Fibroblast of skin of abdomen (primary cell): ENCODE data around the gene PMF1. TPM values are rescaled to one million over a fixed set of nuclear protein-coding genes. Genes with fewer than 3 reads are reported as not detected.
A peak's percentile ranks its signal among the peaks of the same experiment; 100 is the strongest.
"Not testable (repeated sequence)": the region's sequence is repeated elsewhere in the genome, so short reads cannot be mapped to it uniquely, and the experiment has no call there.

Experiments
- DNase-seq: peaks from one replicate; pipeline ENCODE4 v3.0.0-alpha.2; 2013
- polyA plus RNA-seq, 2 experiments: library from polyadenylated mRNA; unstranded; fragments of 120-200 nt; gene quantifications; one replicate each; pipeline ENCODE4 v1.2.1, GENCODE V29; 2013; ENCODE audit not compliant: insufficient read length in 2 of 2

PMF1 gene
- 40.9 TPM for polyA plus RNA-seq (2013, experiment 1 of 2; ENCODE audit: insufficient read length)
- 44.0 TPM for polyA plus RNA-seq (2013, experiment 2 of 2; ENCODE audit: insufficient read length)

- DNase-seq: peak; percentile 96
These were observed at the start of gene PMF1 for GRCh38 chr1:156212833-156213643. PMF1 (plus strand) TSS chr1:156213007; CDS start chr1:156213016, 9 bp downstream.

GRCh38 chr1:156163712-156164111, 49.1 kb upstream of the PMF1 start:
- no peak for DNase-seq

- DNase-seq: no peak
These were observed 48.5 kb upstream of the PMF1 start for GRCh38 chr1:156164125-156164831.

- DNase-seq: no peak
These were observed 47.7 kb upstream of the PMF1 start for GRCh38 chr1:156165083-156165482.

GRCh38 chr1:156167536-156167935, 45.3 kb upstream of the PMF1 start:
- peak; percentile 47 for DNase-seq

GRCh38 chr1:156172696-156173470, 39.9 kb upstream of the PMF1 start:
- DNase-seq: no peak

GRCh38 chr1:156176610-156177210, 36.1 kb upstream of the PMF1 start:
- no peak for DNase-seq

- no peak for DNase-seq
These were observed 34.7 kb upstream of the PMF1 start for GRCh38 chr1:156177919-156178654.

- DNase-seq: no peak
These were observed 32.3 kb upstream of the PMF1 start for GRCh38 chr1:156180471-156180870.

GRCh38 chr1:156181391-156181924, 31.3 kb upstream of the PMF1 start:
- DNase-seq: not testable (repeated sequence)

GRCh38 chr1:156182010-156182779, 30.6 kb upstream of the PMF1 start:
- not testable (repeated sequence) for DNase-seq

- not testable (repeated sequence) for DNase-seq
These were observed 26.2 kb upstream of the PMF1 start for GRCh38 chr1:156186347-156187177.

GRCh38 chr1:156190265-156190664, 22.5 kb upstream of the PMF1 start:
- not testable (repeated sequence) for DNase-seq

- no peak for DNase-seq
These were observed 21.4 kb upstream of the PMF1 start for GRCh38 chr1:156191292-156191964.

- DNase-seq: no peak
These were observed 19.7 kb upstream of the PMF1 start for GRCh38 chr1:156193208-156193487.

GRCh38 chr1:156193488-156194299, 19.1 kb upstream of the PMF1 start, which contains the start of gene SLC25A44:
SLC25A44 (plus strand) TSS chr1:156194104; CDS start chr1:156199848, 5,744 bp downstream.
- peak; percentile 99 for DNase-seq

- DNase-seq: no peak
These were observed 18.5 kb upstream of the PMF1 start for GRCh38 chr1:156194300-156194652.

- no peak for DNase-seq
These were observed 17.0 kb upstream of the PMF1 start for GRCh38 chr1:156195853-156196252.
